MV-4-11 (cell line): ENCODE measurements around the gene SMR3A.

Experiments used
- DNase-seq: peaks from one replicate; lab custom pipeline; 2025; lab: John Stamatoyannopoulos, UW

SMR3A gene

GRCh38 chr4:70360460-70360859 is at the start of gene SMR3A:
Gene SMR3A (plus strand): TSS chr4:70360760. CDS start chr4:70362116, 1,356 bp downstream.
- no peak for DNase-seq

GRCh38 chr4:70313736-70314135 is 46.8 kb upstream of the SMR3A start:
- DNase-seq: no peak

- DNase-seq: no peak
Observed at GRCh38 chr4:70315928-70316327, 44.6 kb upstream of the SMR3A start.

GRCh38 chr4:70326052-70326451 is 34.5 kb upstream of the SMR3A start:
- DNase-seq: no peak

GRCh38 chr4:70334681-70335080 is 25.9 kb upstream of the SMR3A start, which contains the start of gene CABS1:
Gene CABS1 (plus strand): TSS chr4:70334981. CDS start chr4:70335040, 59 bp downstream.
- no peak for DNase-seq

- DNase-seq: no peak
Observed at GRCh38 chr4:70336043-70336442, 24.5 kb upstream of the SMR3A start.

- DNase-seq: no peak
Observed at GRCh38 chr4:70337886-70338420, 22.6 kb upstream of the SMR3A start.

GRCh38 chr4:70356185-70356584 is 4.4 kb upstream of the SMR3A start:
- no peak for DNase-seq

- no peak for DNase-seq
Observed at GRCh38 chr4:70359115-70359661, 1.4 kb upstream of the SMR3A start.

- no peak for DNase-seq
Observed at GRCh38 chr4:70364002-70364401, 3.4 kb downstream of the SMR3A start.

- no peak for DNase-seq
Observed at GRCh38 chr4:70365479-70365878, 4.9 kb downstream of the SMR3A start.

- DNase-seq: no peak
Observed at GRCh38 chr4:70367813-70368212, 7.3 kb downstream of the SMR3A start.

- DNase-seq: no peak
Observed at GRCh38 chr4:70371987-70372386, 11.4 kb downstream of the SMR3A start.

- no peak for DNase-seq
Observed at GRCh38 chr4:70372760-70373159, 12.2 kb downstream of the SMR3A start.

GRCh38 chr4:70380578-70380977 is 20.0 kb downstream of the SMR3A start:
- DNase-seq: no peak

GRCh38 chr4:70382691-70383181 is 22.2 kb downstream of the SMR3A start, which contains the start of gene SMR3B:
Gene SMR3B (plus strand): TSS chr4:70383131. CDS start chr4:70384511, 1,380 bp downstream.
- DNase-seq: no peak

- no peak for DNase-seq
Observed at GRCh38 chr4:70392057-70392776, 31.7 kb downstream of the SMR3A start.

GRCh38 chr4:70397580-70397979 is 37.0 kb downstream of the SMR3A start, which contains the start of gene OPRPN:
Gene OPRPN (plus strand): TSS chr4:70397940. CDS start chr4:70399286, 1,346 bp downstream.
- no peak for DNase-seq

GRCh38 chr4:70399319-70399718 is 38.8 kb downstream of the SMR3A start:
- no peak for DNase-seq

- no peak for DNase-seq
Observed at GRCh38 chr4:70402762-70403161, 42.2 kb downstream of the SMR3A start.

- DNase-seq: no peak
Observed at GRCh38 chr4:70405765-70406164, 45.2 kb downstream of the SMR3A start.
